K562 (cell line): ENCODE data around the gene PLEKHA6. TPM values are rescaled to one million over a fixed set of nuclear protein-coding genes. Genes with fewer than 3 reads are reported as not detected.

Experiments
- ATAC-seq: fragments of 200-7000 bp; cut with Tn5 transposase; 3 replicates; pipeline ENCODE4 v1.9.1; 2020; ENCODE audit warnings: moderate library complexity
- BruUV-seq: library from RNA; stranded (reverse); fragments of 400-500 nt; replicated peaks from 2 replicates; lab custom pipeline; 2021; lab: Mats Ljungman, UMichigan
- CTCF ChIA-PET: fragments of 300-600 bp; formaldehyde crosslinking; extraction: SDS; loops from one replicate; lab custom pipeline; 2021; ENCODE audit warnings: low intra/inter-chr PET ratio; lab: Yijun Ruan, JAX
- POLR2A ChIA-PET: fragments of 300-600, 350-650 bp; sonication (Branson Sonifier 250); formaldehyde crosslinking; extraction: SDS; loops from one replicate; lab custom pipeline; 2021; ENCODE audit warnings: antibody characterized with exemption, inconsistent platforms; lab: Yijun Ruan, JAX
- DNase-seq, 4 experiments: peaks; one replicate each; pipeline versions ENCODE4 v3.0.0 to v3.0.0-alpha.2; 2011 to 2018; ENCODE audit warnings: low spot score in 3 of 4, mixed read lengths in 3 of 4; ENCODE audit errors: extremely low read depth in 1 of 4
- FAIRE-seq: peaks from 2 replicates; lab custom pipeline; 2011; peaks lifted over from hg19 to GRCh38; lab: Jason Lieb, UNC
- H2AFZ ChIP-seq: 2 replicates; pipeline ENCODE4 v1.6.0; 2011; ENCODE audit warnings: low read depth, low read length, control low read depth, inconsistent platforms
- H3K27ac ChIP-seq: fragments of 200-600 bp; 3 replicates; pipeline ENCODE4 v1.8.0; 2011; ENCODE audit warnings: low read depth, mild to moderate bottlenecking, control low read depth, inconsistent platforms, low read length, moderate library complexity, mixed read lengths; ENCODE audit errors: extremely low read depth
- H3K27me3 ChIP-seq, 2 experiments: fragments of 300-600 bp in 1 of 2; 2 replicates in 1 of 2; 3 replicates in 1 of 2; pipeline versions ENCODE4 v1.6.0 to v1.8.0; 2011; ENCODE audit warnings: inconsistent platforms in 2 of 2, low read length in 2 of 2, mild to moderate bottlenecking in 1 of 2, mixed read lengths in 1 of 2, moderate library complexity in 1 of 2; ENCODE audit not compliant: control insufficient read depth in 2 of 2, insufficient read depth in 2 of 2
- H3K36me3 ChIP-seq: fragments of 300-600 bp; 3 replicates; pipeline ENCODE4 v1.8.0; 2011; ENCODE audit warnings: mild to moderate bottlenecking, low read length, inconsistent platforms; ENCODE audit not compliant: control insufficient read depth, insufficient read depth
- H3K4me1 ChIP-seq, 2 experiments: fragments of 200-600 bp in 1 of 2; replicated peaks in 1 of 2; 2 replicates in 1 of 2; 3 replicates in 1 of 2; pipeline versions ENCODE4 v1.5.1 to v1.8.0; 2011; ENCODE audit warnings: inconsistent platforms in 2 of 2, low read length in 2 of 2, mild to moderate bottlenecking in 1 of 2, mixed read lengths in 1 of 2, moderate library complexity in 1 of 2; ENCODE audit not compliant: control insufficient read depth in 2 of 2, insufficient read depth in 2 of 2
- H3K4me2 ChIP-seq: 2 replicates; pipeline ENCODE4 v1.6.1; 2011; ENCODE audit warnings: low read length, control low read depth, inconsistent platforms, mixed read lengths; ENCODE audit not compliant: insufficient read depth
- H3K4me3 ChIP-seq: fragments of 200-600 bp; sonication (generic), shearing (Covaris generic); 2 replicates; pipeline ENCODE4 v1.5.1; 2016; ENCODE audit warnings: control low read depth, inconsistent platforms
- H3K79me2 ChIP-seq: fragments of 200-600 bp; 3 replicates; pipeline ENCODE4 v1.8.0; 2011; ENCODE audit warnings: low read length, inconsistent platforms; ENCODE audit not compliant: control insufficient read depth, insufficient read depth
- H3K9ac ChIP-seq, 2 experiments: 2 replicates each; pipeline versions ENCODE4 v1.6.0 to v1.6.1; 2011; ENCODE audit warnings: low read depth in 2 of 2, low read length in 2 of 2, control low read depth in 1 of 2, inconsistent platforms in 1 of 2, mild to moderate bottlenecking in 1 of 2, mixed read lengths in 1 of 2; ENCODE audit not compliant: insufficient read depth in 1 of 2
- H3K9me1 ChIP-seq: one replicate; pipeline ENCODE4 v1.6.0; 2011; ENCODE audit warnings: inconsistent platforms, mild to moderate bottlenecking, low read length, moderate library complexity; ENCODE audit not compliant: control insufficient read depth, insufficient read depth
- H3K9me3 ChIP-seq: replicated peaks from 2 replicates; pipeline ENCODE4 v1.5.1; 2011; ENCODE audit warnings: low read depth, low read length, inconsistent platforms; ENCODE audit not compliant: control insufficient read depth, insufficient read depth
- H4K20me1 ChIP-seq: replicated peaks from 2 replicates; pipeline ENCODE4 v1.6.1; 2011; ENCODE audit warnings: low read length, inconsistent platforms, mixed read lengths; ENCODE audit not compliant: control insufficient read depth, insufficient read depth
- DEAF1 ChIP-seq: fragments of 450-650 bp; formaldehyde crosslinking; IDR thresholded peaks from 2 replicates; pipeline ENCODE4 v1.4.0; 2020; ENCODE audit warnings: mild to moderate bottlenecking, moderate library complexity
- KDM4B ChIP-seq, 2 experiments: fragments of 450-650 bp in 1 of 2; sonication (generic) in 1 of 2; IDR thresholded peaks; 2 replicates each; pipeline ENCODE4 v1.6.1; 2016 to 2017; ENCODE audit warnings: borderline replicate concordance in 2 of 2, antibody characterized with exemption in 1 of 2, low read depth in 1 of 2, mild to moderate bottlenecking in 1 of 2
- RAD21 ChIP-seq, 2 experiments: fragments of 250-450 bp in 1 of 2; fragments of 450-650 bp in 1 of 2; sonication (Bioruptor Pico) in 1 of 2; formaldehyde crosslinking in 1 of 2; IDR thresholded peaks in 1 of 2; conservative IDR thresholded peaks in 1 of 2; 2 replicates each; pipeline versions ENCODE4 v1.4.0 to v1.8.0; 2020 to 2022; ENCODE audit warnings: mild to moderate bottlenecking in 2 of 2, moderate library complexity in 1 of 2
- TFE3 ChIP-seq: fragments of 450-650 bp; formaldehyde crosslinking; IDR thresholded peaks from 2 replicates; pipeline ENCODE4 v1.4.0; 2020; ENCODE audit warnings: mild to moderate bottlenecking, mixed read lengths
- ZNF347 ChIP-seq: fragments of 450-650 bp; formaldehyde crosslinking; IDR thresholded peaks from 2 replicates; pipeline ENCODE4 v1.4.0; 2020; ENCODE audit warnings: low read depth, mild to moderate bottlenecking, moderate library complexity
- ZNF695 ChIP-seq: fragments of 450-650 bp; formaldehyde crosslinking; IDR thresholded peaks from 2 replicates; pipeline ENCODE4 v1.4.0; 2020; ENCODE audit warnings: mild to moderate bottlenecking, moderate library complexity
- WGBS: fragments of 100-300 bp; shearing (Covaris generic); methylation state at CpG from one replicate; pipeline ENCODE4 v1.1.6; 2016; ENCODE audit warnings: low coverage, mixed read lengths; ENCODE audit not compliant: insufficient coverage; ENCODE audit errors: missing lambda C conversion rate; 5-methylcytosine and 5-hydroxymethylcytosine counted together
- in situ Hi-C: fragments of 300-500 bp; cut with MboI; formaldehyde crosslinking; loops from 4 replicates; pipeline ENCODE4 v1.15.0; 2018; ENCODE audit warnings: inconsistent platforms, mixed read lengths
- intact Hi-C: fragments of 100-400 bp; cut with micrococcal nuclease; formaldehyde crosslinking; loops from 2 replicates; pipeline ENCODE4 v1.14.2; 2022
- polyA plus RNA-seq, 8 experiments: library from polyadenylated mRNA; depleted of rRNA in 4 of 8; stranded (reverse) in 5 of 8; unstranded in 3 of 8; fragments of >200 nt; fragmentation: Nextera tagmentation in 2 of 8; fragmentation: Illumina TruSeq in 1 of 8; extraction: Ambion mirVana in 2 of 8; extraction: Trizol in 1 of 8; gene quantifications; 2 replicates each; pipeline versions ENCODE4 v1.2.1 to v1.2.3, GENCODE V29; 2011 to 2014; ENCODE audit warnings: inconsistent platforms in 1 of 8, missing spikeins in 1 of 8
- total RNA-seq, 7 experiments: library from RNA; depleted of rRNA in 6 of 7; stranded (reverse); fragments of >200 nt in 6 of 7; fragmentation: Illumina TruSeq in 2 of 7; extraction: Trizol in 2 of 7; gene quantifications; 2 replicates each; pipeline versions ENCODE4 v1.2.1 to v1.2.3, GENCODE V29; 2011 to 2021; ENCODE audit warnings: low replicate concordance in 1 of 7
- TF ChIP-seq, protein P1 (sequence below), 3 experiments: IDR thresholded peaks in 2 of 3; conservative IDR thresholded peaks in 1 of 3; 2 replicates each; pipeline ENCODE4 v1.5.1; 2011 to 2012; ENCODE audit warnings: low read length in 3 of 3, mild to moderate bottlenecking in 3 of 3, control low read depth in 2 of 3, improper control_type of control experiment in 1 of 3, inconsistent platforms in 1 of 3, low read depth in 1 of 3, mixed read lengths in 1 of 3, moderate library complexity in 1 of 3; ENCODE audit not compliant: insufficient read depth in 2 of 3

Gene PLEKHA6
- total and polyA plus RNA-seq, 9 of the 15 experiments (the other 6 are each of a cell fraction or from before 2014, with no cell fraction given), result under 0.01 to 0.33 (median 0.01) TPM; not detected in 4

- Histone ChIP-seq H3K27me3 (peaks cover 7 to 43% of the 10 kb centered on the region in 2 experiments; a peak in 4 of 5 replicates), H2AFZ (no peak overlapping the region), H3K4me3 (no peak overlapping the region), H3K9me3 (no peaks in the 10 kb centered on the region), H3K27ac (no peak overlapping the region), H4K20me1 (no peaks in the 10 kb centered on the region), H3K9ac (no peak overlapping the region), H3K36me3 (no peaks in the 10 kb centered on the region), H3K4me2 (no peak overlapping the region), H3K79me2 (no peaks in the 10 kb centered on the region), H3K9me1 (no peaks in the 10 kb centered on the region), H3K4me1 (no peaks in the 10 kb centered on the region; a peak in 1 of 5 replicates)
- ChIA-PET POLR2A (no interaction called here), CTCF (interaction anchor here (0.6 kb wide), 1 partner anchor 181 kb away, joined by 3 read pairs; no protein-coding TSS in a partner anchor)
- no peak for FAIRE-seq
- peak; percentile 16; the same call in 1 of the 2 replicates for TF ChIP-seq DEAF1
- TF ChIP-seq TFE3 (CRISPR knock-in tag), result peak; percentile 30; the same call in 1 of the 2 replicates
- TF ChIP-seq ZNF695 (CRISPR knock-in tag), result no peak
- TF ChIP-seq, protein P1, sequence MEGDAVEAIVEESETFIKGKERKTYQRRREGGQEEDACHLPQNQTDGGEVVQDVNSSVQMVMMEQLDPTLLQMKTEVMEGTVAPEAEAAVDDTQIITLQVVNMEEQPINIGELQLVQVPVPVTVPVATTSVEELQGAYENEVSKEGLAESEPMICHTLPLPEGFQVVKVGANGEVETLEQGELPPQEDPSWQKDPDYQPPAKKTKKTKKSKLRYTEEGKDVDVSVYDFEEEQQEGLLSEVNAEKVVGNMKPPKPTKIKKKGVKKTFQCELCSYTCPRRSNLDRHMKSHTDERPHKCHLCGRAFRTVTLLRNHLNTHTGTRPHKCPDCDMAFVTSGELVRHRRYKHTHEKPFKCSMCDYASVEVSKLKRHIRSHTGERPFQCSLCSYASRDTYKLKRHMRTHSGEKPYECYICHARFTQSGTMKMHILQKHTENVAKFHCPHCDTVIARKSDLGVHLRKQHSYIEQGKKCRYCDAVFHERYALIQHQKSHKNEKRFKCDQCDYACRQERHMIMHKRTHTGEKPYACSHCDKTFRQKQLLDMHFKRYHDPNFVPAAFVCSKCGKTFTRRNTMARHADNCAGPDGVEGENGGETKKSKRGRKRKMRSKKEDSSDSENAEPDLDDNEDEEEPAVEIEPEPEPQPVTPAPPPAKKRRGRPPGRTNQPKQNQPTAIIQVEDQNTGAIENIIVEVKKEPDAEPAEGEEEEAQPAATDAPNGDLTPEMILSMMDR (IDR thresholded peaks at IDR 0.05 in 2 of 3, conservative IDR thresholded peaks at IDR 0.05 in 1 of 3; ENCODE audit: insufficient read depth in 2 of 3, low read depth in 1 of 3, low read length in 3 of 3), result peak in 1 of 3 experiments; percentile 20; a peak in 2 of 6 replicates
- TF ChIP-seq ZNF347 (CRISPR knock-in tag), result no peak
- TF ChIP-seq KDM4B (IDR thresholded peaks at IDR 0.05; ENCODE audit: borderline replicate concordance in 2 of 2, low read depth in 1 of 2), result no peak
- TF ChIP-seq RAD21 (CRISPR knock-in tag; conservative IDR thresholded peaks at IDR 0.05 in 1 of 2, IDR thresholded peaks at IDR 0.05 in 1 of 2), result peak; percentile 17 to 24; a peak in 1 of 4 replicates
- in situ Hi-C loops, result no loop called here
- no TSS peak for BruUV-seq
- intact Hi-C loops, result loop anchor here (2.0 to 5.0 kb wide), 2 partner anchors 286 to 345 kb away; partner anchors contain the start of genes PIK3C2B and SNRPE
- WGBS, result 0% methylated on average over 2 of the region's 2 CpGs
- no peak for ATAC-seq
- DNase-seq, result peak in 2 of 4 experiments; percentile 54 to 60
Observed at GRCh38 chr1:204206121-204206520, 153.6 kb downstream of the PLEKHA6 start.
